Pancreas (tissue), 10 donors: ENCODE measurements around the gene SPATS2L. TPM values are rescaled to one million over a fixed set of nuclear protein-coding genes. Genes with fewer than 3 reads are reported as not detected.
A peak's percentile ranks its signal among the peaks of the same experiment; 100 is the strongest.

Source experiments
- ATAC-seq, 4 donors: fragments of 200-7000 bp; cut with Tn5 transposase; one replicate each; pipeline versions ENCODE4 v1.8.0 to v1.9.1; 2020; ENCODE audit warnings: mild to moderate bottlenecking in 4 of 4, moderate library complexity in 4 of 4
- DNase-seq, 6 donors: peaks; one replicate each; pipeline ENCODE4 v3.0.0-alpha.2; 2020
- FAIRE-seq: peaks from 2 replicates; lab custom pipeline; 2012; peaks lifted over from hg19 to GRCh38; lab: Jason Lieb, UNC
- H3K27ac ChIP-seq, 4 donors: fragments of 200-600 bp; sonication (generic); 1 replicate in 3 of 4; 2 replicates in 1 of 4; pipeline versions ENCODE4 v1.5.0 to v1.8.0; 2020
- H3K27me3 ChIP-seq, 4 donors: fragments of 200-600 bp; one replicate each; pipeline ENCODE4 v1.8.0; 2021
- H3K36me3 ChIP-seq, 3 donors: fragments of 200-600 bp; sonication (generic) in 1 of 3; one replicate each; pipeline versions ENCODE4 v1.5.0 to v1.8.0; 2020 to 2021
- H3K4me1 ChIP-seq, 3 donors: fragments of 200-600 bp; one replicate each; pipeline ENCODE4 v1.8.0; 2021
- H3K4me3 ChIP-seq, 4 donors: fragments of 200-600 bp; sonication (generic) in 2 of 4; one replicate each; pipeline versions ENCODE4 v1.5.0 to v1.8.0; 2020 to 2021
- H3K9me3 ChIP-seq, 4 donors: fragments of 200-600 bp; one replicate each; pipeline ENCODE4 v1.8.0; 2021
- CTCF ChIP-seq, 4 donors: fragments of 200-600 bp; sonication (generic) in 3 of 4; IDR thresholded peaks; one replicate each; pipeline versions ENCODE4 v1.5.0 to v1.8.0; 2021; ENCODE audit warnings: antibody characterized with exemption in 4 of 4
- WGBS, 2 donors: extraction: QIAGEN DNeasy Blood & Tissue Kit; methylation state at CpG; one replicate each; pipeline ENCODE4 v1.1.7; 2013; 5-methylcytosine and 5-hydroxymethylcytosine counted together
- intact Hi-C, 3 donors: fragments of 100-400 bp; cut with DNase I; formaldehyde crosslinking; loops; one replicate each; pipeline versions ENCODE4 v1.11.1 to v1.14.2; 2022
- polyA plus RNA-seq, 2 donors: library from polyadenylated mRNA; stranded (reverse); fragments of 200-250 nt; gene quantifications; one replicate each; pipeline ENCODE4 v1.2.3, GENCODE V29; 2013
- total RNA-seq, 6 donors: library from RNA; stranded (reverse); fragmentation: NEBNext Ultra II Directional in 4 of 6; extraction: Animal tissue kit (Norgen Biotek cat#: 25700) in 4 of 6; gene quantifications; one replicate each; pipeline versions ENCODE4 v1.2.1 to v1.2.4, GENCODE V29; 2021 to 2023
- donor health status: healthy with polysubstance abuse.
- donor health status: DM: no; HTN: no; CAD: no; lungs with moderate emphysema.
- donor health status: DM: no; HTN: no; CAD: no.
- donor health status: control.
- donor health status: control.
- donor health status: Bipolar disorder and iron deficiency.
- donor health status: DM: yes; HTN: yes; CAD: no.
- donor health status: DM: no; HTN: no; CAD: no.
- donor health status: DM: no; HTN: no; CAD: no.
- donor health status: DM: yes; HTN: yes; CAD: no.

The SPATS2L gene
- total and polyA plus RNA-seq, 8 donors: 28.8 to 87.0 (median 40.8) TPM

- ATAC-seq (no peak), FAIRE-seq (no peak), DNase-seq (no peak)
- Histone ChIP-seq H3K9me3 (no peaks in the 10 kb centered on the region), H3K4me1 (no peaks in the 10 kb centered on the region), H3K36me3 (no peaks in the 10 kb centered on the region), H3K27me3 (no peaks in the 10 kb centered on the region), H3K27ac (no peak overlapping the region), H3K4me3 (no peak overlapping the region)
- intact Hi-C loops: no loop called here
- no peak for TF ChIP-seq CTCF (IDR thresholded peaks at IDR 0.05)
- 67 to 71% methylated on average over 5 of the region's 5 CpGs for WGBS, 2 donors
Measured at GRCh38 chr2:200360364-200360763, 53.9 kb downstream of the SPATS2L start.

- intact Hi-C loops: no loop called here
- H3K27me3 ChIP-seq: no peaks in the 10 kb centered on the region
- WGBS, 2 donors: 92 to 94% methylated on average over 4 of the region's 4 CpGs
- no peak for TF ChIP-seq CTCF (IDR thresholded peaks at IDR 0.05)
- H3K36me3 ChIP-seq: no peaks in the 10 kb centered on the region
- H3K9me3 ChIP-seq: no peaks in the 10 kb centered on the region
- peaks cover 0 to 4% (median 0%) of the 10 kb centered on the region in 3 donors for H3K4me1 ChIP-seq
- DNase-seq (no peak), ATAC-seq (no peak), FAIRE-seq (no peak)
- no peak overlapping the region for H3K4me3 ChIP-seq
- H3K27ac ChIP-seq: no peak overlapping the region
Measured at GRCh38 chr2:200362202-200362917, 55.9 kb downstream of the SPATS2L start.

- ATAC-seq (no peak), FAIRE-seq (peak; percentile 54), DNase-seq (no peak)
- H3K4me3 ChIP-seq: no peak overlapping the region
- peaks cover 0 to 7% (median 0%) of the 10 kb centered on the region in 3 donors for H3K4me1 ChIP-seq
- no peaks in the 10 kb centered on the region for H3K27me3 ChIP-seq
- no peaks in the 10 kb centered on the region for H3K9me3 ChIP-seq
- no peak overlapping the region for H3K27ac ChIP-seq
- intact Hi-C loops: no loop called here
- 59 to 73% methylated on average over 2 of the region's 2 CpGs for WGBS, 2 donors
- H3K36me3 ChIP-seq: no peaks in the 10 kb centered on the region
- TF ChIP-seq CTCF (IDR thresholded peaks at IDR 0.05): no peak
Measured at GRCh38 chr2:200363279-200363678, 56.8 kb downstream of the SPATS2L start.

GRCh38 chr2:200364142-200364541 is 57.6 kb downstream of the SPATS2L start:
- no peak for ATAC-seq
- TF ChIP-seq CTCF (IDR thresholded peaks at IDR 0.05): no peak
- H3K36me3 ChIP-seq: no peaks in the 10 kb centered on the region
- intact Hi-C loops: no loop called here
- DNase-seq: no peak
- no peak overlapping the region for H3K4me3 ChIP-seq
- FAIRE-seq: no peak
- no peaks in the 10 kb centered on the region for H3K27me3 ChIP-seq
- no peak overlapping the region for H3K27ac ChIP-seq
- H3K9me3 ChIP-seq: no peaks in the 10 kb centered on the region
- WGBS, 2 donors: 85 to 86% methylated on average over 7 of the region's 7 CpGs
- peaks cover 0 to 7% (median 0%) of the 10 kb centered on the region in 3 donors for H3K4me1 ChIP-seq

GRCh38 chr2:200364620-200365019 is 58.1 kb downstream of the SPATS2L start:
- Histone ChIP-seq H3K4me1 (peaks cover 0 to 7% (median 0%) of the 10 kb centered on the region in 3 donors), H3K4me3 (no peak overlapping the region), H3K36me3 (no peaks in the 10 kb centered on the region), H3K27ac (no peak overlapping the region), H3K9me3 (no peaks in the 10 kb centered on the region), H3K27me3 (no peaks in the 10 kb centered on the region)
- FAIRE-seq: no peak
- no peak for DNase-seq
- intact Hi-C loops: no loop called here
- 73 to 77% methylated on average over 3 of the region's 3 CpGs for WGBS, 2 donors
- TF ChIP-seq CTCF (IDR thresholded peaks at IDR 0.05): no peak
- no peak for ATAC-seq
